ENCODE results near the gene CD7.
A peak's percentile ranks its signal among the peaks of the same experiment; 100 is the strongest.
"Not testable (repeated sequence)": the region's sequence is repeated elsewhere in the genome, so short reads cannot be mapped to it uniquely, and the experiment has no call there.

CD7 gene

DNA sequence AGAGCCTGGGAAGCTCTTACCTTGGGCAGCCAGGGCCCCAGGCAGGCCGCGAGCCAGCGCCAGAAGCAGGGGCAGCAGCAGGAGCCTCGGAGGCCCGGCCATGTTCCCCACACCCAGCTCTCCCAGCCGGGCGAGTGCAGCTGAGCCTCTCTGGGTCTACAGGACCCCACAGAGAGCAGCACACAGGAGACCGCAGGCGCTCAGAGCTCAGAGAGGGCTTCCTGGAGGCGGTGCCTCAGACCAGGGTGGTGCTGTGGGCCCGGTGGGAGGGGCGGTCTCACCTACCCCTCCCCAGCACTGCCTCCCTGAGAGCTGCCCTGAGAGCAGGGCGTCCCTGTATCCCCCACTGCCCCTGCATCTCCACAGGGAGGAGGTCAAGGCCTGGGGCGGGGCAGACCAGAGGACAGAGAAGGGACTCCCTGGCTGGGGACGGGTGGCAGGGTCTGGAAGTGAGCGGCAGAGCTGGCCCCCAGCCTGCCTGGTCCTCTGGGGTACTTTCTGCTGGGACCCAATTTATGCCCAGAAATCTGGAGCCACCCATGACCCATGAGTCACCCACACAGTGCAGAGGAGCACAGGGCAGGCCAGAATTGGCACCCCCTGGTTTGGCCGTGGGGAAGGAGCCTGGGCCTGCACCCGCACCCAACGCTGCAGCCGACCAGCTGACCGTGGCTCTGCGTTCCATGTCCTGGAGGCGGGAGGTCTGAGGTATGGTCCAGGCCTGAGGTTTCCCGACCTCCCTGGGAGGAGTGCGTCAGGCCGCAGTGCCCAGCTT lies at the start of gene CD7:
Gene CD7 (minus strand): TSS at position 215 of the 775 bp plus-strand sequence. CDS start 113 bp downstream, at position 102.
- DNase-seq, result no peak

DNA sequence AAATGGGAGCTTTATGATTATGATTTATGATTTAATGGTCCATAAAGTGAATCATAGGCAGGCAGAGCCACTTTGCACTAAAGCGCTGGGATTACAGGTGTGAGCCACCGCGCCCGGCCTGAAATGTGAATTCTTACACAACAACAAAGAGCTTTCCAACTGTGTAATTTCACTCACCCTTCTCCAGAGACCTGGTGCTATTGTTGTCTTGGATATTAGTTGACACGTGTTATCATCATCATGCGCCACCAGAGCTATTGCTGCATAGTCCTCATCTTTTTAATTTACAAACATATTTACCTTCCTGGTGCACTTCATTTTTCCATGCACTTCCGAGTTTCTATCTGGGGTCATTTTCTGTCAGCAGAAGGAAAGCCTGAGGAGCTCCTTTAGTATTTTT lies 49.3 kb upstream of the CD7 start:
- no peak for DNase-seq

DNA sequence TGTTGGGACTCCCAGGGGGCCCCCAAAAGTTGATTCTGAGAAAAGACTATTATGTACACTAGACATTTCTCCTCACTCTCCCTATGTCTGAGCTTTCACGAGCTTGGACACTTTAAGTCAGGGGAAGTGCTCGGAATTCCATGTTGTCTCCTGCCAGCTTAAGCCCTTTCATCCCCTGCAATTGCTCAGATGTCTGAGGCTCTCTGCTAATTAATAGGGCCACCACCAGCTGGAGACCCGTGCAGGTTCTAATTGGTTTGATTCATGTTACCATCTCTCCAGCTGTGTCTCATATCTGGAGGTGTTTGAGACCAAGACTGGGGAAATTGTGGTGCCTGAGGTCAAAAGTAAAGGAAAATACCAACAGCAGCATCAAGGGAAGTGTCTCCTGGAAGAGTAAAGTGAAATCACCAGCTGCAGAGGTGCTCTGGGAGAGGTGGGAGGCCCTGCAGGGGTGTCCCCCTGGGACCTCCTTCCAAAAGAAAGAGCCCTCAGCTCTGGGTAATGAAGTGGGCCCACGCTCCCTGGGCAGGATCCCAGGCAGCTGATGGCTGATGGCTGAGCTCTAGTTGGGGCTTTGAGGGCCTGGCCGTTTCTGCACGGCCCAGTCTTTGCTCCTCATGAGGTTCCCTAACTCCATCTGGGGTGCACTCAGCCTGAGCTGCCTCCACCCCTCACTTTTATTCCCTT lies 48.3 kb upstream of the CD7 start:
- no peak for DNase-seq

DNA sequence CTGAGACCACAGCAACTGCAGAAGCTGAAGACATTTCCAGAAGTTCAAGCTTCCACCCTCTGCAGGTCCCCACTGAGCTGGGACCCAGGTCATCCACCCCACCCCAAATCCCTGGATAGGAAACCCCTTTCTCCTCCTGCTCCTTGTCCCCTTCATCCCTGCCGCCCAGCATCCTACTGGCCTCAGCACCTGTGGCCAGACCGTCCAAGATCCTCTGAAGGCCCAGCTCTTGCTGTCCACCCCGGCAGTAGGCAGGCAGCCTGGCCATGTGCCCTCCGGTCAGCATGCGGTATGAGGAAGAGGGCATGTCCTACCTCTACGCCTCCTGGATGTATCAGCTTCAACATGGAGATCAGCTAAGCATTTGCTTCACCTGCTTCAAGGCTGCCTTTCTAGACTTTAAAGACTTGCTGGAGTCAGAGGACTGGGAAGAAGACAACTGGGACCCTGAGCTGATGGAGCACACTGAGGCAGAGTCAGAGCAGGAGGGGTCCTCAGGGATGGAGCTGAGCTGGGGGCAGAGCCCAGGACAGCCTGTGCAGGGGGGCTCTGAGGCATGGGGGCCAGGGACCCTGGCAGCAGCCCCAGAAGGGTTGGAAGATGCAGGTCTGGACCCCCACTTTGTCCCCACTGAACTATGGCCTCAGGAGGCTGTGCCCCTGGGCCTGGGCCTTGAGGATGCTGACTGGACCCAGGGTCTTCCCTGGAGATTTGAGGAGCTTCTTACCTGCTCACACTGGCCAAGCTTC lies 44.7 kb upstream of the CD7 start:
- no peak for DNase-seq

DNA sequence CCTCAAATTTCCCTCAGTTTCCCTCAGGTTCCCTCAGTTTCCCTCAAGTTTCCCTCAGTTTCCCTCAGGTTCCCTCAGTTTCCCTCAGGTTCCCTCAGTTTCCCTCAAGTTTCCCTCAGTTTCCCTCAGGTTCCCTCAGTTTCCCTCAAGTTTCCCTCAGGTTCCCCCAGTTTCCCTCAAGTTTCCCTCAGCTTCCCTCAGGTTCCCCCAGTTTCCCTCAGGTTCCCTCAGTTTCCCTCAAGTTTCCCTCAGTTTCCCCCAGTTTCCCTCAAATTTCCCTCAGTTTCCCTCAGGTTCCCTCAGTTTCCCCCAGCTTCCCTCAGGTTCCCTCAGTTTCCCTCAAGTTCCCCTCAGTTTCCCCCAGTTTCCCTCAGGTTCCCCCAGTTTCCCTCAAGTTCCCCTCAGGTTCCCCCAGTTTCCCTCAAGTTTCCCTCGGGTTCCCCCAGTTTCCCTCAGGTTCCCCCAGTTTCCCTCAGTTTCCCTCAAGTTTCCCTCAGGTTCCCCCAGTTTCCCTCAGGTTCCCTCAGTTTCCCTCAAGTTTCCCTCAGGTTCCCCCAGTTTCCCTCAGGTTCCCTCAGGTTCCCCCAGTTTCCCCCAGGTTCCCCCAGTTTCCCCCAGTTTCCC lies 42.2 kb upstream of the CD7 start:
- DNase-seq, result not testable (repeated sequence)

DNA sequence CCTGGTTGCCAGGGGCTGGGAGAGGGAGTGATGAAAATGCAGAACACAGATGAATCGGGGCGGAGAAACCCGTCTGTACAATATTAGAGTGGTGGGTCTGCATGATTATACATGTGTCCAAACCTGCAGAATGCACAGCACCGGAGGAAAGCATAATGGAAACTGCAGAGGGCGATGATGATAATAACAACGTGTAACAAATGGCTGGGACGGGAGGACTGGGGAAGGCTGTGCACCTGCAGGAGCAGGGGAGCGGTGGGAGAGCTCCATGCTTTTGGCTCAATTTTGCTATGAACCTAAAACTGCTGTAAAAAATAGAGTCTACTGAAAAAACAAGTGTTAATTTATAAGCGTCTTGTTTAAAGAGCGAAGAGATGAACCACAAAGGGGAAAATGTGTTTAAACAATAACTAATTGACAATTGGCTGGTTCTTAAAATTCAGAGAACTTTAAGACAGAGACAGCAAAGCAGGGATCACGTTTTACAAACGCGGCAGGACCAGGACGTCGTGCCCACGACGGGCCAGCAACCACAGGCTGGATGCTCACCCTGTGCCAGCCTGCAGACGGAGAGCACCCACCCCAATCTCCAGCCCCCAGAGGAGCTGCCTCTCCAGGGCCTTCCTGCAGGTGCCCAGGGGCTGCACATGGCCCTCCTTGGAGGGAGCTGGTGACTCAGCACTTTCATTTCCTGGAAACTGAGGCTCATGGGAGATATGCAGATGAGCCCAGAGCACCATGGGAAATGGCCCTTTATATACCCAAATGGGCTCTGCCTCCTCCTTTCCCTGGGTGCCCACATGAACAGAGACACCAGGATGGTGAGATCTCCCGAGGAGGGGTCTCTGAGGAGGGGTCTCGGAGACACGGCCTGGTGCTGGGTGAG lies 41.3 kb upstream of the CD7 start, which contains the start of gene TEX19:
Gene TEX19 (plus strand): TSS at position 783 of the 886 bp plus-strand sequence. CDS start 2,904 bp downstream, outside the sequence.
- DNase-seq, result peak; percentile 65

DNA sequence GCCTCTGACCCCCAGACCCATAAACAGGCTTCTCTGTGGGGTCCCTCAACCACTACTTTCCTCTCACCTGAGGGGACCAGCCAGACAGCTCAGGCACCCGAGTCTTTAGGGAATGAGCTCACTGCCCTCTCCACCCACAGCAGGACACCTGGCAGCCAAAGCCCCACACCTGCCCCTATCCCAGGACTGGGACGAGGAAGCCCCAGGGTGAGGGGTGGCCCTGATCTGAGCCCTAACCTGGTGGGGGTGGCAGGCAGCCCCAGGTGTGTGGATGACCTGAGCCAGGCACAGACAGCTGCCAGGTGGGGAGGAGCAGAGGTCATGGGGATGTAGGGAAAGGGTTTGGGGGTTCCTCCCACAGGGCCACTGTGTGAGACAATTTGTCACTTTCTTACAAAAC lies 40.0 kb upstream of the CD7 start:
- DNase-seq, result no peak

DNA sequence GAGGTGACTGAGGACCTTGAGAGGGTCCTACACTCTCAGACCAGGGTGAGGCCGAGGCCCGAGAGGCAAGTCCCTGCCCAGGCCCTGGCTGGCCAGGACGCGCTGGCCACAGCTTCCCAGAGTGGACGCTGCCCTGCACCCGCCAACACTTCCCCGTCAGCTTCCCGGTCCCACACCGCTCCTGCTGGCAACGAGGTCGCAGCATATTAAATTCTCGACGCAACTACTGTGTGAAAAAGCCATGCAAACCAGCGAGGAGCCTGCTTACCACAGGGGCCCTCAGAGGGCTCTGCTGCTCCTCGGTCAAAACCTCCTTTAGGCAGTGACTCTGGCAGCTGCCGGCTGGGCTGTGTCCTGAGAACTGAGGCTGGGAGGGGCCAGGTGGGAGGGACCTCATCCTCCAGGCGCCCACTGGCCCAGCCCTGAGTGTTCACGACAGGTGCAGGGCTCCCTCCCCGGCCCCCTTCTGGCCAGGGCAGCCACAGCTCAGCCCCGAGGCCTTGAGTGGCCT lies 39.5 kb upstream of the CD7 start:
- no peak for DNase-seq

DNA sequence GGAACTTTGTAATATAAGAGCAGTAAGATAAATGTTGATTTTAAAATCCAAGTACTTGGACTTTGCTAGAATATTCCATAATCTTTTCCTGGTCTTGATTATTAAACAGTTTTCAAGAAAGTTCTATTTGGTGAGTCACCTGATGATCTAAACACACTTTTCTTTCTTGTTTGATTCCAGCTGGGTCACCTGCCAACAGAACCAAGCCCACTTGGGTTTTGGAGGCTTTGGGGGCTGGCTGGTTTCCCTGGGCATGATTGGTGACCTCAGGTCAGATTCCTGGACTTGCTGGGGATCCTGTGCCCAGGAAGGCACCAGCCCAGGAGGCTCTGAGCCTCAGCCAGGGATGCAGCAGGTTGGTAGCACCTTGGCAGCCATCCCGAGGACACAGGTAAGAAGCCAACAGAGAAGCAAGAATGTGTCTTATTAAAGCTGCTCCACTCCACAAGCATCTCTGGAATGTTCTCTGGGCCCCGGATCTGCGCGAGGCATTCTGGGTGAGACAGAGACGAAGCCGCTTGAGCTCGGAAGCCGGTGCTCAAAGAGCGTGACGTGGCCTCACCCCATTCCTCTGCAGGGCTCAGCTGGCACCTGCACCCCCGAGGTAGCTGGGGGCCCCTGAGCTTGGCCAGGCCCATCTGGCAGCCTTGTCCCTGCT lies 38.5 kb upstream of the CD7 start:
- no peak for DNase-seq

DNA sequence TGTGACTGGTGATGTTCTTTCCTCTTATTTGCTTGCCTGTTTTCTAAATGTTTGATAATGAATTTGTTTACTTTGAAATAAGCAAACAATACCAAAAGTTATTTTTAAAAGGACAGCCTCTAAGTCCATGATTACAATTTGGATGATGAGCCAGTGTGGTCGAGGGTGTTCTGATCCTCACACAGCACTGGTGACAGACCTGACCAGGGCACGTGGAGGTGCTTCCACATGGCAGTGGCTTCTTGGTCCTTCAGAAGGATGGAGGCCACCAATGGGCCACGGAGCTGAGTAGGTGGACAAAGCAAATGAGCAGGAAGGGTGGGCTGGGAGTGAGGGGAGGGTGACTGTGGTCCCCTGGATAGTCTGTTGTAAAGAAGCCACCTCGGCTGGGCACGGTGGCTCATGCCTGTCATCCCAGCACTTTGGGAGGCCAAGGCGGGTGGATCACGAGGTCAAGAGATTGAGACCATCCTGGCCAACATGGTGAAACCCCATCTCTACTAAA lies 37.4 kb upstream of the CD7 start:
- no peak for DNase-seq

DNA sequence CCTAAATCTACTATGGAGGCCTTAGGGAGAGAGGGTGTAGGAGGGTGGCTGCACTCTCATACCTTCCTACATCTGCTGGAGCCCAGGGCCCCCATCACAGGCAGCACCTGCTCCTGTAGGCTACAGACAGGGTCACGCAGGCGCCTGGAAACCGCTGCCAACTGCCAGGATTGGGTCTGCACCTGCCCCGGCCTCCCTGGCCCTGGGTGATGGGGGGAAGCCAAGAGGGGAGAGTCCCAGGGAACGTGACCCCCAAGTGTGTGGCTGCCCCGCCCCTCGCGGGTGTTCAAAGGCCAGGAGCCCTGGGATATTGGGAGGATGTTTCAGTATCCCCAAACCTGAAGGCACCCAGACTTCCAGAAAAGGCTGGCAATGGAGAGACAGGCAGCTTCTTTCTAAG lies 36.1 kb upstream of the CD7 start:
- DNase-seq, result no peak

DNA sequence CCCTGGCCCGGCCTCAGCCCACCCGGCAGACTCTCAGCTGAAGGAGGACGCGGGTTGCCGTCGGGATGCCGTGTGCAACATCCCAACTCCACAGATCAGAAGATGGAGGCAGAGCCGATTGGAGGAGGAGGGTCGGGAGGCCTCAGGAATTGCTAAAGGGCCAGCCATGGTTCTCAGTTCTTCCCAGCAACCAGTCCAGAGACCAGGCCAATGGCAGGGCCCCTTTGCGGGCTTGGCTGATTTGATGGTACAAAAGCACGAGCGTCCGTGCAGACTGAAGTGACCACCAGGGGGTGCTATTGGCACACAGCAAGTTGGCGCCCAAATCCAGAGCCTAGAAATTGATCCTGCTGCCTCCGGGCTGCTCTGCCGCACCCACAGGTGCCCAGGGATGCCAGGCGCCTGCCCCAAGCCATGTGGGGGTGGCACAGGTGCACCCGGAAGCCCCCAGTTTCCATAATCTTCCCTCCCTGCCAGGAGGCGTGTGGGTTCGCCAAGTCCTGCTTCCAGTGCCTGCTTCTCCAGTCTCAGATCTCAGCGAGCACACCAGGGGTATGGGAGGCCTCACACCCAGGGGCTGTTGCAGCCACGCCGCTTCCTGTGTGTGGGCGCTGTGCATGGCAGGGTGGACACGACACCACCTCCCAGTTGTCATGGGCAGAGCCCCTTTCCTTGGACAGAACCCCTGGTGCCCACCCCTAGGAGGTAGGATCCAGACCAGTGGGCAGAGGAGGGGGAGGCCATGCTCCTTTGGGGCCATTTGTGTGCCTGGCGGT lies 34.5 kb upstream of the CD7 start:
- peak; percentile 50 for DNase-seq

DNA sequence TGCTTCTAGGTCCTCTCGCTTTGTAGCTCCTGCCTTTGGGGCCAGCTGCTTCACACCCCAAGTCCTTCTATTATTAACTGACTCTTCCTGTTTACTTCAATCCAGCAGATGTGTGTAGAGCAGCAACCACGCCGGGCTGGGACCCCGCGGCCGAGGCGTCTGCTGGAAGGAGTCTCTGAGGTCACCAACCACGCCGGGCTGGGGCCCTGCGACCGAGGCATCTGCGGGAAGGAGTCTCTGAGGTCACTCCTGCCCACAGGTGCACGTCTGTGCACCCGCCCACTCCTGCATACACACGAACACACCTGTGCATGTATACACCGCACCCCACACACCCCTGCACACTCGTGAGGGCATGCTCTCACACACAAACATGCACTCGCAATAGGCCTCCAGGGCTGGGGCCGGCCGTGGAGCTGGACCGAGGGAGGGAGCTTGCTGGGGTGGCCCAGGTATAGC lies 33.9 kb upstream of the CD7 start:
- DNase-seq, result no peak

DNA sequence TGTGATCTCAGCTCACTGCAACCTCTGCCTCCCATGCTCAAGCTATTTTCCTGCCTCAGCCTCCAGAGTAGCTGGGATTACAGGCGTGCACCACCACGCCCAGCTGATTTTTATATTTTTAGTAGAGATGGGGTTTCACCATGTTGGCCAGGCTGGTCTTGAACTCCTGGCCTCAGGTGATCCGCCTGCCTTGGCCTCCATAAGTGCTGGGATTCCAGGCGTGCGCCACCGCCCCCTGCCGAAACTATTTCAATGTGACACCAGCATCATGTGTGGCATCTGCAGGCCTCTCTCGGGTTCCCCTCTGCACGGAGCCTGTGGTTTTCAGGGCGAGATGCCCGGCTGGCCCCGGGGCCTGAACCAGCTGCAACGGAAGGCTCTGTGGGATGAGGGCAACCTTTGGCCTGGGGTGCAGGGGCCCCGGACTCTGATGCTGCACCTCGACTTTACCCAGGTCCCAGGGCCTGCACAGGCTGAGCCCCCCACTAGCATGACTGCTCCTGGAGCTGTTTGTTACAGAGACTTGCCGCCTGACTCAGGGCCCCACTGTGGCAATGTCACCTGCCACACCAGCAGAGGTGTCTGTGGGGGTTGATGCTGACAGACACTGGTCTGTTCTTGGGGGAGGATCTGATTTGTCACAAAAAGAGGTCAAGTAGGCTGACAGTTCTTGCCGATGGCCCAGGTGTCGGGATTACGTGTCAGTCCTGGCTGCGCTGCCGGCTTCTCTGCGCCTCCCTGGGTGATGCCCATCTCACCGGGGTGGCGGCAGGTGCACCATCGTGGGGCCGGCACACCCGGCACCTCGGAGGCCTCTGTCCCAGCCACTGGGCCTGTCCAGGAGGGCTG lies 33.0 kb upstream of the CD7 start:
- DNase-seq, result no peak

DNA sequence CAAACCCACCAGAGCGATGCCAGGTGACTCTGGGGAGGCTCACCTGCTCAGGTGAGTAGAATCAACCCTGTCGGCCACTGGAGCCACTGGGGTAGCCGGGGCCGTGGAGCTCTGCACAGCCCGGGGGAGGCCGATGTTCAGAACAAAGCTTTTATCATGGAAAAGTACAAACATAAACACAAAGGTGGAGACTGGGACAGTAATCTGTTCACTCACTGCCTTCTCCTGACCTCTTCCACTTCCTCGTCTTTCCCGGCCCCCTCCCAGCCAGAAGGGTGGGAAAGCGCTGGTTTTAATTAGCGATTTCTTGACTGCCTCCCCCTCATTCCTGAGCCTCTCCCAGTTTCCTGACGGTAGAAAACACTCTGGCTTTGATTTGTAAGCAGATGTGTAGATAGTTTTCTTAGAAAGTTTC lies 31.9 kb upstream of the CD7 start:
- DNase-seq, result no peak

DNA sequence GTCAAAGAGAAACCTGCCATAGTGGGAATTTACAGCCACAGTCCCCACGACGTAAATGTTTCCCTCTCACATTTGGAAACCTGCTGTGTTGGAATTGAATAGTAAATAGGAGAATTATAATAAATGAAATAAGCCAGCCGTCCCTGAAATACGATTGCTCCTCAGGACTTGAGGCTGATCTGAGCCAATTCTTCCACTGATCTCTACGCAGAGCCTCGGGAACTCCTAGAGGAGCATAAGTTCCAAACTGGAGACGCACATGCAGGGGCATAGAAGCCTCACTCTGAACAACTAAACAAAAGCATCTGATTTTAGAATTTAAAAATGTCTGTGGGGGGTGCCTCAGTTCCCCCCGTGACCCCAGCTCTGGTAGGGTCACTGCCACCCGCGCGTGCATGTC lies 31.5 kb upstream of the CD7 start:
- no peak for DNase-seq

DNA sequence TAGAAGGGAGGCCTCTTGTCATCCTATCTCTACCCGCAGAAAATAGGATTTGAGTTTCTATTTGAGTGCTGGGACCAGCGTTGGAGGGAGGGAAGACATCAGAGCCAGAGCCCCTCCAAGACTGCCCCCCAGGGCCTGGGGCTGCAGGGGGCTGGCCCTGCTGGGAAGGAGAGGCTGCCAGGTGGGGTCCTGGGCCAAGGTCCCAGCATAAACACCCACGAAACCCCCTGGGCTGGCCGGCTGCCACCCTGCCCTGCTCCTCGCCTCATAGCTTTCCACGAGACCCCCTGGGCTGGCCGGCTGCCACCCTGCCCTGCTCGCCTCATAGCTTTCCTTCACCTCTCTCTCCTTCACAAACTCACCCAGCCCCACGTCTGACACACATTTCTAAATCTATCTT lies 31.0 kb upstream of the CD7 start:
- no peak for DNase-seq

DNA sequence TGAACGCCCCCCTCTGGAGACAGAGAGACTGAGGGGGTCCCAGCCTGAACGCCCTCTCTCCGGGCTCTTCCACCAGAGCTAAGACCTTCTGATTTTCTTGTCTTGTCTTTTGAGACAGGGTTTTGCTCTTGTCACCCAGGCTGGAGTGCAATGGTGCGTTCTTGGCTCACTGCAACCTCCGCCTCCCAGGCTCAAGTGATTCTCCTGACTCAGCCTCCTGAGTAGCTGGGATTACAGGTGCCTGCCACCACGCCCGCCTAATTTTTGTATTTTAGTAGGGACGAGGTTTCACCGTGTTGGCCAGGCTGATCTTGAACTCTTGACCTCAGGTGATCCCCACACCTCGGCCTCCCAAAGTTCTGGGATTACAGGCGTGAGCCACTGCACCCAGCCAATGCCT lies 30.6 kb upstream of the CD7 start:
- DNase-seq, result not testable (repeated sequence)

Data from NK-92 treated with Interleukin-12 subunit alpha and Interleukin-12 subunit beta, amount 100 ng/mL, for 24 hours (cell line).